HG03439 (cell line): ENCODE data around the gene CDH4.

Experiments used
- ATAC-seq: cut with Tn5 transposase; IDR thresholded peaks from one replicate; pipeline ENCODE4 v1.9.1; 2021; ENCODE audit warnings: mild to moderate bottlenecking, moderate library complexity; ENCODE audit not compliant: unreplicated experiment

Gene CDH4

DNA sequence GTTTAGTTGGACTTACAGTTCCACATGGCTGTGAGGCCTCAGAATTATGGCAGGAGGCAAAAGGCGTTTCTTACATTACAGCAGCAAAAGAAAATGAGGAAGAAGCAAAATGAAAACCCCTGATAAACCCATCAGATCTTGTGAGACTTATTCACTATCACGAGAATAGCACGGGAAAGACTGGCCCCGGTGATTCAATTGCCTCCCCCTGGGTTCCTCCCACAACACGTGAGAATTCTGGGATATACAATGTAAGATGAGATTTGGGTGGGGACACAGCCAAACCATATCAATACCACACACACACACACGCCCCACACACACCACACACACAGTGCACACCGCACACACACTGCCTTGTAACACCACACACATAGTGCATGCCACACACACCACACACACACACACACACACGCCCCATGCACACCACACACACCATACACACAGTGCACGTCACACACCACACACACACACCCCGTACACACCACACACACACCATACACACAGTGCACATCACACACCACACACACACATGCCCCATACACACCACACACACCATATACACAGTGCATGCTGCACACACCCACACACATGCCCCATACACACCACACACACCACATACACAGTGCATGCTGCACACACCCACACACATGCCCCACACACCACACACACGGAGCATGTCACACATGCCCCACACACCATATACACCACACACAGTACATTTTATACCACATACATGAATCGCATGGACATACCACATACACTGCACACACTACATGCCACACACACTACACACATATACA lies 503.1 kb downstream of the CDH4 start:
- no peak for ATAC-seq

DNA sequence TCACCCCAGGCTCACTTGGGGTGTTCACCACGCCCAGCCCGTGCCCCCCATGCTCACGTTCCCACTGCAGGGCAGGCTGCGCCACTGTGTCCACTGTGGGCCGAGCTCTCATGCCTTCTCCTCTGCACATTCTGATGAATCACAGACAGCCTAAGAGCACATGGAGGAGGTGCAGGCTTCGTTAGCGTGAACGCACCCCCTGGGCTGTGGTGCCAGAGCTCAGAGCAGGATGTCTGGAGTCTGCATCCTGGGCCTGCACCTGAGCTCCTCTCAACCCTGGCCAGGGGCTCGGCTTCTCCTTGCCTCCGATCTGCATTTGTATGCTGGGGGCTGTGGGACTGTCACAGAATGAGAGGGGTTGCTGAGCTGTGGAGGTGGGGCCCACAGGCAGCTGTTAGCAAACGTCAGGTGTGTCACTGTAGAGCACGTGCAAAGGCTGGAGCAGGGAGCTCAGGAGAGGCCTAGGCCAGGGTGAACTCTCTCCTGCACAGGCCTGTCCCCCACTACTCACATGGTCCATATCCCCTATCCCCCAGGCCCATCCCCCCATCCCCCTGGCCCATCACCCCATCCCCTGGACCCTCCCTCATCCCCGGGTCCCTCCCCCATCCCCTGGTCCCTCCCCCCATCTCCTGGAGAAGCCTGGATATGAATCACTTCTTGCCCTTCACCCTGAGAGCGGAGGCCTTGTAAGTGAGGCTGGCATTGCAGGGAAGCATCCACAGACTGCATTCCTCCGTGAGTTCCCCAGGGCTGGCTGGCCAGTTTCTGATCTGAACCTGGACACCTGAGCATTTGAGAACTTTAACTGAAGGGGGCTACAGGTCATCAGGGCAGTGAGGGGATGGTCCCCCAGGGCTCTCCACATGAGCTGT lies 504.1 kb downstream of the CDH4 start:
- ATAC-seq, result no peak

DNA sequence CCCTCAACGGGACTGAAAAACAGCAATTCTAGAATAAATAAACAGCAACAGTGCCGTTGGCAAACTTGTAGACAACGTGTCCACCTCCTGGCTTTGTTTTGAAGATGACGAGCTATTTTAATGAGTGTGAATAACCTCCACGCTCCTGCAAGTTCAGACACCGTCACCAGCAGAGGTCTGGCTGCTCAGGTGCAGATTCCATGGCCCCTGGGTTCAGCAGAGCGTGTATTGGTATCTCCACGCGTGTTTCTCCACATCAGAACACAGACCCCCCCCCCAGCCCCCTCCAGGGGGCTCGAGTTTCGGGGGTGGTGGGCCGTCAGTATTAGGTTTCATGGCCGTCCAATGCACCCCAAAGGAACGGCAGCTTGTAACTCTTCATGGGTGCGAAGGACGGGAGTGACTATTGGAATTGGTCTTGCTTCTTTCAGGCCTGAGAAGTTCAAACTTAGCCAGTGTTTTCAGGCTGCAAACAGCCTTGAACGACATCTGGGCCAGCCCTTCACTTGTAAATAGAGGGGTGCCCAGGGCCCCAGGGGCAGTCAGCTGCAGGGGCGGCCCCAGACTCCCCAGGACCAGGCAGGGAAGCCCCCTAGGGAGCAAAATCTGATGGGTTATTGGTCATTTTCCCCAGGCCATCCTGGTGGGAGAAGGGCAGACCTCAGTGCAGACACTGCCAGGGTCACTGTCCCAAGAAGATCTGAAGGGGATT lies 505.1 kb downstream of the CDH4 start:
- no peak for ATAC-seq

DNA sequence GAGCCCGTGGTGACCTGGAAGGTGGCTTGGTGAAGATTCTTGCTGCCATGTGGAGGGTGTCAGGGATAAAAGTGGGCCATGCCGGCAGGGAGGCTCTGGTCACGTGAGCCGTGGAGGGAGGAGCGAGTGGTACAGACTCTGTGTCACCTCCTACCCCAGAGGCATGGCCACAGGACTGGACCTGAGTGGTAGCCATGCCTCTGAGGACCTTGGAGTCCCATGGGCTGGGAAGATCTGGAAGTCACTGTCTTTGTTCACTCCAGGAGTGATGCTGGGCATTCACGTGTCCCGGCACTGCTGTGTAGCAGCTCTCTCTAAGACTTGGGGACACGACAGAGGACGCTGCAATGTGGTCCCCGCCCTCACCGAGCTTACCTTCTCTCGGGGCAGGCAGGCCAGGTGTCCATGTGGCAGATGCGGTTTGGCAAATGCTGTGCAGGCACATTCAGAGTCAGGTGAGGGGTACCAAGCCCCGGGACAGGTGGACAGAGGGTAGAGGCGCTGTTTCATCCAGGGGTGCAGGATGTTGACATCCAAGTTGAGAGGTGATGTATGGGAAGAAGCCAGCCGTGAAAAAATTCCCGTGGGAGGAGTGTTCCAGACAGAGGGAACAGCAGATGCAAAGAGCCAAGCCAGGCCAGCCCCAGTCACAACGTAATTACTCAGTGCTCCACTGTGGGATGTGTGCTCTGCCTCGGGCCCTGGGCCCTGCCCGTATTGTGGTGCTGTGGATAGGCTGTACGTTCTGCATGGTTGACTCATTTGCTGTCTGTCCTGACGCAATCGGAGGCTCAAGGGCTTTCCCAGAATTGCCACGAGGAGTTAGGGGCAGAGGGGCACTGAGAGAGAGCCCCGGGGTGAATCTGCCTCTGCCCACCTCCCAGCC lies 505.9 kb downstream of the CDH4 start:
- ATAC-seq, result no peak

DNA sequence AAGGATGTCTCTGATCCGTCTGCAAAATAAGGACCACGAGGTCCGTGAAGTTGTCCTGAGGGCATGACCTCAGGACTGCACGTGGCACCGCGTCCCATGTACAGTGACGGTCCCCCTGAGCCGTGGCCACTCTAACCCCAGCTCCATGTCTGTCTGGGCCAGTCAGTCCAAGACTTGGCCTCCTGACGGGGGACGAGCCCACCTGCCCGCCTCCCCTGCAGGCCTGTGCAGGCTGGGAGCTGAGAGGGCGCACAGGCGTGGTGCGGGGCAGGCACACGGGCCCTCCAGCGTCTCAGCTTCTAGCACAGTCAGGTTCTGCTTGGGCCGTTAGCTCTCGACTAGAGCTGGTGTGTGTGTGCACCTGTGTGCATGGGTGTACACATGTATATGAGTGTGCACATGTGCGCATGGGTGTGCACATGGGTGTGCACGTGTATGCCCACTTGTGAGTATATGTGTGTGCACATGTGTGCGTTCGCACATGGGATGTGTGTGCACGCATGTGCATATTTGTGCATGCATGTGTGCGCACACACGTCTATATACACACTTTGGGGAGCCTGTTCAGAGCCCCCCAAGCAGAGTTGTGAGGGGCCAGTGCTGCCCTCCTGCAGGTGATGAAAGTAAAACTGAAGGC lies 506.6 kb downstream of the CDH4 start:
- ATAC-seq, result no peak

DNA sequence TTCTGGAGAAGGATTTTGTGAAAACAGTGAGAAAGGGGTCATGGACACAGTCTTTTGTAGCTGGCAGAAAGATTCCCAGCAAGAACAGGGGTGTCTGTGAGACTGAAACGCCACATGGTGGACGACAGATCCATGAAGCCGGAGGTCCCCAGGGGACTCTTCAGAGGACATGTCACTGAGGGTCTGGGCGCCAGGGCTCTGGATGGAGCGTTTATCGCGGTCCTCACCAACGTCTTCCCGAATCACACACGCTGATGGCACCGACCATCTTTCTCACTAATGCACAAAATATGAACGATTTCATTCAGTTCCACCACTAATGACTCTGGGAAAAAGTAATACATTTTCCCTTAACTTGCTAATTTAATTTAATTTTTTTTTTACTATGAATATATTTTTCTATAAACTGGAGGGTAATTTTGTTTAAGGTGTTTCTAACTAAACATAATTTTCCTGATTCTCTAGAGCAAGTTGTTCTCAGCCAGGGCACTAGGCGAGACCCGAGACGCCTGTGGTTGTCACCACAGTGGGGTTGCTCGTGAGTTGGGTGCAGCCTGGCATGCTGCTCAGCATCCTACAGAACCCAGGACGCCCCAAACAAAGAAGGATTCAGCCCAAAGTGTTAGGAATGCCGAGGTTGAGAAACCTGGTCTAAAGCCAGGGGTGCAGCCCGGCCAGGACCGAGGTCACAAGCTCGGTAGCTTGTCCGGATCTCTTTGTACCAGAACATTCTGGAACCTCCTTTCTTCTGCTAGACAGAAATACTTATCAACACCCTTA lies 507.4 kb downstream of the CDH4 start:
- ATAC-seq, result no peak

DNA sequence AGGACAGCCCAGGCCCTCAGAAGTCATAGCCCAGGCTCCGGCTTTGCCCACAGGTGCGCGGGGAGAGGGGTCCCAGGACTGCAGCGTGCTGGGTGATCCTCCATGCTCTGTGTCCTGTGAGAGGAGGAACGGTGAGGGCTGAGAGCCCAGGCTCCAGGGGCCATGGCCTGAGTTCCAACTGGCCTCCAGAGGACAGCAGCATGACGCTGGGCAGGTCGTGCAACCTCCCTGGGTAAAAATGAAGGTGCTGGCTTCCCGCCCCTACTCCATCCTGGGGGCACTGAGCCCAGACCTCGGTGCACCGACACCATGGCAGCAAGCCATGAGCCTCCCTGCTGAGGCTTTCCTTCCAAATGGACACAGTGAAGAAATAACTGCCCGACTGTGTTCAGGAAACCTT lies 508.3 kb downstream of the CDH4 start:
- no peak for ATAC-seq

DNA sequence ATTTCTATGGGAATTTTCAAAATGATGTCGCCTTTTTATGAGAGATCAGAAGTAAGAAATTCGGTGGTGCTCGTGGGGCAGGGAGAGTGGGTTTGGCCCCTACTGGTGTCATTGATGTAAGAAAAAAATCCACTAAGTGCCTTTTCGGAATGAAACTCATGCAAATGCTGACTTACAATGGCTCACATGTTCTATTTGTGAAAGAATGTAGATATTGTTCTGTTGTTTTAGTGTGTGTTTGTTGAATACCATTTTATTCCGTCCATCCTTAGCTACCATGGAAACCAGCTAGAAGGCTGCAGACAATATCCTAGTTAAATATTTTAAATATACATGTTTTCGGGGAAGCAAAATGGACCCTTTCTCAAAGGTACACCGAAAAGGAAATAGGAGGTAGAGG lies 508.7 kb downstream of the CDH4 start:
- ATAC-seq, result no peak

DNA sequence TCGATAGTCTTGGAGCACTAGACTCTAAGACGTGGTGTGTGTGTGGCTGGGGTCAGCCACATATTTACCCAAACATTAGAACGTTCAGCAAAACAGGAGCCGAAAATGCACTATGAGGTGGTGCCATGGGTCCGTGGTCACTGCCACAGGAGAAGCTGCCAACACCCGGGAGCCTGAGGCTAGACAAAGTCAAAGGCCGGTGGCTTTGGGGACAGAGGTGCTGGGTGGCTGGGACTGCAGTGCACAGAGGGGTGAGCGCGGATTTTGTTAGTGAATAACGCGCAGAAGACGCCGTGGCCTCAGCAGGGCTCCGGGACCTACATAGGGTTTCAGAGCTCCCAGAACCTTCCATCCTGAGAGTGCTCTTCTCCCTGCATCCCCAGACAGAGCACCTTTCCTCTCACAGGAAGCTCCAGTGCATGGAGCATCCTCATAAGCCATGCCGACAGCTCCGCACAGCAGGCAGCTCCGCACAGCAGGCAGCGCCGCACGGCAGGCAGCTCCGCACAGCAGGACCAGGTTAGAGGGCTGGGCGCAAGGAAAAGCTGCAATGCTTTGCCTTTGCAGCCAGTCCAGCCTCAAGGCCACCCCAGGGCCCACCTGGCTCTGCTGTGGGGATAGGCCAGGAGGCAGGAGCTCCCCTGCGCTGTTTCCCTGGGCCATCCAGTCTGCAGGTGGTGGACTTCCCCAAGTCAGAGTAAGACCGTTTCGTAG lies 509.5 kb downstream of the CDH4 start:
- ATAC-seq, result no peak

DNA sequence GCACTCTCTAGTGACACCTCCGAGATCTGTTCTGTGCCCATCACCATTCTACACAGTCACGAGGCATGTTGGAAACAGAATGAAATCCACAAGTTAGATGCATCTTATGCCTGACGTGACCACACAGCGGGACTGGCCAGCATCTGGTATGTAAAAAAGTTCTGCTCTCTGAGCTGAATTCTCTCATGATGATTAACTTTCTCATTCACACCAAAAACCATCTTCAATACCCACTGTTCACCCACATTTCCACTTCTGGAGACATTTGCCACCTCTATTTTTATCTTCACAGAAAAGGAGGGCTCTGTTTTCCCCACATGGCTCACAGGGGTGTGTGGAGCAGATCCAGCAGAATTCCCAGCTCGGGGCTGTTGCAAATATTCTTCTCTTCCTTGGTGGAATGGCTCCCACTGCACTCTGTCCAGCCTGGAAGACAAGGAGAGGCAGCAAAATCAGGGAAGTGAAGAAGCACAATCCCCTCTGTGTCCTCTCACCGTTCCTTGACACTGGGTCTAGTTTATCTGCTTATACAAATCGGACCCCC lies 510.2 kb downstream of the CDH4 start:
- no peak for ATAC-seq

DNA sequence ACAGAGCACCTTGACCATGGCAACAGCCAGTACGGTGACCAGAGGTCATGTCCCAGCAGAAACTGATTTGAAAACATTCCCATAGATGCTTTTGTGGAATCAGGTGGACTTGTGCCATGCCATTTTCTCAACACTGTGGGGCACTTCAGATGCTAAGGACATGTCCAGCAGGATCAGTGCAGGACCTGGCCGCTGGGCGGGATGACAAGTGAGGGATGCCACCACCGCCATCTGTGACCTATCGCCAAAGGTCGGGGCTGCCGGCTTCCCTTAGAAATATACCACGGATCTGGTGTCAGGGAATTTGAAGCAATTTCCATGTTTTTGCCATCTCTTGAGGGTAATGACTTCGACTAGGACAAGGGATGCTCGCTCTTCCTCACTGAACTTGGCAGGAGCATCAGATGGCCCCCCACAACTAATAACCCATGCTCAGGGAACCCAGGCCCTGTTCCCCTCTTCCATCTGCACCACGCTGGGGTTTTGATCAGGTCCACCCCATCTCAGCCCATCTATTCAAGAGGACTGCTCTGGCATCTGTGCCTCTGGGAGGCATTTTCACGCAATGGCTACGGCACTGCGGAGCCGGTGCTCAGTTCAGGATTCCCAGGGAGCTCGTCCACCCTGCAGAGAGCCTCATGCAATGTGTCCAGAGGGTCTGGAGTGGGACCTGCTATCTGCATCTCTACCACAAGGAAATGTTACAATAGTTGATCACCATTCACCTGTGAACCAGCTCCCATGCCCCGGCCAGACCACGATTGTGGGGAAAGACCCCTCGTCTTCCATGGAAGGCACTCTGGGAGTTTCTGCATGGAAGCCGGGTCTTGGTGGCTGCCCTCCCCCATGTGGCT lies 511.1 kb downstream of the CDH4 start:
- ATAC-seq, result no peak

DNA sequence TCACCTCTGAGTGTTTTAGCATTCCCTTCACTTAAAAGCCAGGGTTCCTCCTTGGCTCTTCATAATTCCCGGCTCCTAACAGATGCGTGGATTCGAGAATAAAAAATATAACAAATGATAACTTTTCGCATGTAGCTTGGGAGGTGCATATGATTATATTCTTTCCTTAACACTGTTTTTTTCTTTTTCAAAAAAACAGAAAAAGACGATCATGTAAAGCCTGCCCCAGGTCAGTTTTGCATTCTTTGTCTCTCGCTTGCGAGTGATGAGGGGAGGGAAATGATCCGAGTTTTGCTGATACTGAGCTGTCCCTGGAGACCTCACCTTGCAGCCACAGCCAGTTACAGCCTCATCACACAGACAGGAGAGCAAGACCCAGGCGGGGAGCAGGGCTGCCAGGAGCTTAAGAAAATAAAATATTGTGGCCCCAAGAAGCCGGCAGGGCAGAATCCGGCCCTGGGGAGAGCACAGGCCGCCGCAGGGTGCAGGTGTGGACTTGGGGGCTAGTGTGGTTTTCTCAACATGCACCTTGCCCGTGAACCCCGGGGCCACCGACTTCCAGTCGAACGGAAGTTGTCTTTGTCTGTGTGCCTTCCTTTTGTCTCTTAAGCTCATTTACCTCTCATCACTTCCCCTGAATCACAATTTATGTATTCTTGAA lies 511.8 kb downstream of the CDH4 start:
- ATAC-seq, result no peak

DNA sequence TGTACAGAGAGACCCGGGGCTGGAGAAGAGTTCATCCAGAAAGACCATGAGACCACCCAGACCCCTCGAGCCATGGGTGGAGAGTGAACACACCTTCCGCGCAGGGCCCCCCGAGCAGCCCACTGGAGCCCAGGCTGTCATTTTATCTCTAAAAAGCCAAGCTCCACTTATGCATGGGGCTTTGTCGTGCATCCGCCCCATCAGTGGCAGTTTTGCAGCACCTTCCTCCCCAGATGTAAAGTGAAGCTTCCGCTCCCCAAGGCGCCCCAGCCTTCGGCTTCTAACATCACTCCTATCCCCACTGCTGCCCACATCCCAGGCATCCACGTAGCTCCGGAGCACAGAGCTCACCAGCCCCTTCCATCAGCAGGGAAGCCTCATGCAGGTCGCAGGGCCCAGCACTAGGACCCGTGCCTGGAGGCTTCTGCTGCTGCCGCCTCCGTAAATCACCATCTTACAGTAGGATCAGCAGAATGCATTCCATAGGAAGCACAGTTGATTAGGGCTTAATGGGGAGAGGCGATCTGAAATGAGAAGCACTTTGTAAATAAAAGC lies 512.5 kb downstream of the CDH4 start:
- no peak for ATAC-seq

DNA sequence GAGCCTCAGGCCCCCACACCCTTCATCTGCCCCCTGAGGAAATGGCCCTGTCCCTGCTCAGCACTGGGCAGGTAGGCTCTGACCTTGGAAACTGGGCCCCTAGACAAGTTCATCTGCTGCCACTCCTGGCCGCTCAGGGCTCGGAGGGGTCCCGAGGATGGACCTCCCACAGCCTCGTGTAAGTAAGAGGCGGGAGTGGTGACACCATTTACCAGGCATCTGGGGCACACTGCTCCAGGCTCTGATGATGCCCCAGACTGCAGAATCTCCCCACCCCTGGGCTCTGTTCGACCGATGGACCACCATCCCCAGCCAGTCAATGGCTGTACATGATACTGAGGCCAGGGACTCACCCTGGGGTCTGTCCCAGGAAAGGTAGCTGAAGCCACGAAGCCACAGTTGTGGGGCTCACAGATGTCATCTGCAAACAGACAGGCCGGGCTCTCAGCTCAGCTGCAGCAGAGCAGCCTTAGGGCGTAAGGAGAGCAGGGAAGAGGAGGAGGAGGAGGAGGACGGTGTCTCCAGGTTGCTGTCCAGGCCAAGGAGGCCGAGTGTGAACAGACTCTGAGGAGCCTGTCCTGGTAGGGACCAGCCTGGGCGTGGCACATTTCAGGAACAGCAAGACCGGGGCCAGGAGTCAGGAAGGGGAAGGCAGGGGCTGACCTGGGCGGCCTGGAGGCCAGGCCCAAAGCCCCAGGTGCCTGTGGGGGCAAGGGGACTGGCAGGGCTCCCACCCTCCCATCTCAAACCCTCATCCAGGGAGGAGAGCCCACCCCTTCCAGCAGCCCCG lies 513.2 kb downstream of the CDH4 start:
- ATAC-seq, result no peak

DNA sequence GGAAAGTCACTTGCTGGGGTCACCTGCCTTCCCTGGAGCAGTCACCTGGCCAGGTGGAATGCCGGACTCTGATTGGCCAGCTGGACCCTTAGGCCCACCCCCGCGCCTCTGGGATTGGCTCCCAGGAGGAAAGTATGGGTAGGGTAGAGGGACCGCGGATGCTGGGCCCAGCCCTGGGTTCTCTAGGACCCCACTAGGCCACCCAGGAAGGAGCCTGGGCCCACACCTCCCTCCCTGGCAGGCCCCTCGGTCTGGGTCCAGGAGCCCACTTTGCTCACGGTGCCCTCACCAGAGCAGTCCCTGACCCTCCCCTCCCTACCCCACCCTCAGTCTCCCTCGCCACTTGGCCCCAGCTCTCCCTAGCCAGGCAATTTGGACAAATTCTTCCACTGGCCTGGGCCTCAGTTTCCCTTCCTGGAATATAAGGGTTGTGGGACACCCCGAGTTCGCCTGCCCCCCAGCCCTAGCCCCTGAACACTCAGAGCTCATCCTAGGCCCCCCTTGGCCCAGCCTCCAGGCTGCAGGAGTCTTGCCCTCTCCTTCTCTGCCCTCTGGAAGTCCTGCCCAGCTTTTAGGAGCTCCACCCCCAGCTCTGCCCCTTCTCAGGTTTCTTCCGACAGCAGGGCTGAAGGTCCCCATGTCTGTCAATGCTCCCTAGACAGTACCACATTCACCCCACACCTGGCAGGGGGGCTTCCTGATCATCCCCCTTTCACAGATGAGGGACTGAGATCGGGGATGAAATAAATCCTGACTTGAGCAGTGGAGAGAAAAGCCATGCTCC lies 514.0 kb downstream of the CDH4 start:
- no peak for ATAC-seq
